HCT116 (cell line): ENCODE measurements around the gene PLPP2. TPM values are rescaled to one million over a fixed set of nuclear protein-coding genes. Genes with fewer than 3 reads are reported as not detected.

Experiments
- ATAC-seq: fragments of 200-7000 bp; cut with Tn5 transposase; 2 replicates; pipeline ENCODE4 v1.9.1; 2020; ENCODE audit warnings: mild to moderate bottlenecking, moderate library complexity
- BruUV-seq: library from RNA; stranded (reverse); fragments of 400-500 nt; replicated peaks from 2 replicates; lab custom pipeline; 2021; lab: Mats Ljungman, UMichigan
- CTCF ChIA-PET: fragments of 300-600 bp; sonication (Branson Sonifier 250); formaldehyde crosslinking; loops from one replicate; lab custom pipeline; 2021; ENCODE audit warnings: antibody characterized with exemption; lab: Charles Lee
- POLR2A ChIA-PET: fragments of 300-600, 350-600 bp; sonication (Branson Sonifier 250); formaldehyde crosslinking; loops from one replicate; lab custom pipeline; 2021; ENCODE audit warnings: antibody characterized with exemption; lab: Charles Lee
- RAD21 ChIA-PET, 2 experiments: fragments of 300-600 bp; sonication (Branson Sonifier 250); formaldehyde crosslinking; loops; one replicate each; lab custom pipeline; 2023; ENCODE audit warnings: low total read pairs in 2 of 2; ENCODE audit not compliant: uncharacterized antibody in 2 of 2, unreplicated experiment in 2 of 2, low non-redundant PET in 1 of 2; lab: Charles Lee
- DNase-seq: peaks from one replicate; pipeline ENCODE4 v3.0.0-alpha.2; 2010; ENCODE audit warnings: low read depth, low spot score
- H2AFZ ChIP-seq: fragments of 200-600 bp; shearing (Covaris generic), sonication (generic); 2 replicates; pipeline ENCODE4 v1.6.1; 2017; ENCODE audit warnings: low read depth, mixed run types, mixed read lengths, antibody characterized with exemption, low read length; ENCODE audit not compliant: poor library complexity, severe bottlenecking
- H3K27ac ChIP-seq: 2 replicates; pipeline ENCODE4 v1.5.1; 2012; ENCODE audit warnings: low read depth, low read length
- H3K27me3 ChIP-seq: fragments of 200-600 bp; sonication (generic); 2 replicates; pipeline ENCODE4 v1.6.1; 2016; ENCODE audit warnings: mixed run types, low read length, mixed read lengths; ENCODE audit not compliant: insufficient read depth
- H3K36me3 ChIP-seq, 2 experiments: fragments of 200-500 bp in 1 of 2; fragments of 200-600 bp in 1 of 2; sonication (Bioruptor generic) in 1 of 2; sonication (generic) in 1 of 2; 2 replicates each; pipeline versions ENCODE4 v1.5.1 to v1.6.1; 2014 to 2016; ENCODE audit warnings: low read length in 2 of 2, inconsistent platforms in 1 of 2, mixed read lengths in 1 of 2, mixed run types in 1 of 2; ENCODE audit not compliant: insufficient read depth in 2 of 2, control insufficient read depth in 1 of 2
- H3K4me1 ChIP-seq, 2 experiments: fragments of 200-600 bp in 1 of 2; sonication (generic) in 1 of 2; 2 replicates each; pipeline versions ENCODE4 v1.5.1 to v1.6.1; 2012 to 2017; ENCODE audit warnings: low read length in 2 of 2, inconsistent platforms in 1 of 2, mild to moderate bottlenecking in 1 of 2, mixed read lengths in 1 of 2, mixed run types in 1 of 2, moderate library complexity in 1 of 2; ENCODE audit not compliant: insufficient read depth in 2 of 2, control insufficient read depth in 1 of 2
- H3K4me2 ChIP-seq: fragments of 200-600 bp; sonication (generic); 2 replicates; pipeline ENCODE4 v1.6.1; 2017; ENCODE audit warnings: mixed run types, low read length, mixed read lengths
- H3K4me3 ChIP-seq, 2 experiments: fragments of 200-600 bp in 1 of 2; sonication (generic) in 1 of 2; replicated peaks in 1 of 2; 2 replicates each; pipeline ENCODE4 v1.5.1; 2011 to 2016; ENCODE audit warnings: low read length in 2 of 2, control low read depth in 1 of 2, low read depth in 1 of 2, mild to moderate bottlenecking in 1 of 2, mixed read lengths in 1 of 2, mixed run types in 1 of 2
- H3K79me2 ChIP-seq: fragments of 200-600 bp; sonication (generic); 2 replicates; pipeline ENCODE4 v1.6.1; 2017; ENCODE audit warnings: mild to moderate bottlenecking, mixed run types, low read length, moderate library complexity, mixed read lengths; ENCODE audit not compliant: insufficient read depth
- H3K9ac ChIP-seq: fragments of 200-600 bp; sonication (generic); 2 replicates; pipeline ENCODE4 v1.6.1; 2016; ENCODE audit warnings: low read length, mixed read lengths
- H3K9me2 ChIP-seq: fragments of 200-600 bp; sonication (generic), shearing (Covaris generic); 2 replicates; pipeline ENCODE4 v1.6.1; 2017; ENCODE audit warnings: mixed run types, mild to moderate bottlenecking, moderate library complexity; ENCODE audit not compliant: insufficient read depth
- H3K9me3 ChIP-seq, 2 experiments: fragments of 200-500 bp in 1 of 2; fragments of 200-600 bp in 1 of 2; sonication (Bioruptor generic) in 1 of 2; sonication (generic) in 1 of 2; 2 replicates each; pipeline ENCODE4 v1.6.1; 2014 to 2017; ENCODE audit warnings: low read length in 2 of 2, mixed read lengths in 2 of 2, inconsistent platforms in 1 of 2, low read depth in 1 of 2, mild to moderate bottlenecking in 1 of 2, mixed run types in 1 of 2, moderate library complexity in 1 of 2; ENCODE audit not compliant: control insufficient read depth in 1 of 2, insufficient read depth in 1 of 2
- H4K20me1 ChIP-seq: fragments of 200-600 bp; sonication (generic), shearing (Covaris generic); 2 replicates; pipeline ENCODE4 v1.6.1; 2017; ENCODE audit warnings: mixed run types, mild to moderate bottlenecking, moderate library complexity; ENCODE audit not compliant: insufficient read depth
- ATF3 ChIP-seq: IDR thresholded peaks from 2 replicates; pipeline ENCODE4 v1.6.1; 2012
- CBX3 ChIP-seq: IDR thresholded peaks from 2 replicates; pipeline ENCODE4 v1.6.1; 2012; ENCODE audit warnings: low read depth
- CEBPB ChIP-seq: IDR thresholded peaks from 2 replicates; pipeline ENCODE4 v1.6.1; 2012; ENCODE audit warnings: low read depth
- CTCF ChIP-seq, 3 experiments: fragments of 200-600 bp in 1 of 3; sonication (generic) in 1 of 3; IDR thresholded peaks in 2 of 3; conservative IDR thresholded peaks in 1 of 3; 2 replicates each; pipeline ENCODE4 v1.5.1; 2012 to 2017; ENCODE audit warnings: low read depth in 2 of 3, low read length in 2 of 3, antibody characterized with exemption in 1 of 3, borderline replicate concordance in 1 of 3, control low read depth in 1 of 3, mild to moderate bottlenecking in 1 of 3, mixed read lengths in 1 of 3, mixed run types in 1 of 3, moderate library complexity in 1 of 3; ENCODE audit not compliant: insufficient read depth in 1 of 3
- EGR1 ChIP-seq: IDR thresholded peaks from 2 replicates; pipeline ENCODE4 v1.6.1; 2012; ENCODE audit warnings: low read depth
- EZH2 ChIP-seq: fragments of 200-600 bp; sonication (generic); IDR thresholded peaks from 2 replicates; pipeline ENCODE4 v1.6.1; 2017; ENCODE audit warnings: antibody characterized with exemption, mixed run types
- EZH2phosphoT487 ChIP-seq: fragments of 200-600 bp; IDR thresholded peaks from 2 replicates; pipeline ENCODE4 v1.6.1; 2018; ENCODE audit warnings: antibody characterized with exemption, borderline replicate concordance
- FOSL1 ChIP-seq: IDR thresholded peaks from 2 replicates; pipeline ENCODE4 v1.6.1; 2012; ENCODE audit warnings: low read depth
- JUND ChIP-seq: IDR thresholded peaks from 2 replicates; pipeline ENCODE4 v1.6.1; 2012
- MAX ChIP-seq: IDR thresholded peaks from 2 replicates; pipeline ENCODE4 v1.6.1; 2012
- POLR2AphosphoS5 ChIP-seq: IDR thresholded peaks from 2 replicates; pipeline ENCODE4 v1.6.1; 2011; ENCODE audit warnings: mild to moderate bottlenecking, low read depth, low read length, moderate library complexity
- RAD21 ChIP-seq: IDR thresholded peaks from 2 replicates; pipeline ENCODE4 v1.6.1; 2012; ENCODE audit warnings: low read depth, mild to moderate bottlenecking
- REST ChIP-seq: IDR thresholded peaks from 2 replicates; pipeline ENCODE4 v1.6.1; 2012; ENCODE audit warnings: low read depth
- SIN3A ChIP-seq: IDR thresholded peaks from 2 replicates; pipeline ENCODE4 v1.6.1; 2012; ENCODE audit warnings: low read depth
- TCF7L2 ChIP-seq: IDR thresholded peaks from 2 replicates; pipeline ENCODE4 v1.7.0; 2011; ENCODE audit warnings: borderline replicate concordance, inconsistent platforms; ENCODE audit not compliant: insufficient read depth, insufficient read length; ENCODE audit errors: extremely low read depth
- ZBTB33 ChIP-seq: IDR thresholded peaks from 2 replicates; pipeline ENCODE4 v1.6.1; 2011; ENCODE audit warnings: mild to moderate bottlenecking, low read length, moderate library complexity; ENCODE audit not compliant: insufficient replicate concordance; ENCODE audit errors: extremely low read depth
- ZFX ChIP-seq: fragments of 450-650 bp; IDR thresholded peaks from 2 replicates; pipeline ENCODE4 v1.6.1; 2017
- ZNF274 ChIP-seq: fragments of 200-500 bp; sonication (Bioruptor generic); IDR thresholded peaks from 2 replicates; pipeline ENCODE4 v1.6.1; 2014; ENCODE audit warnings: mild to moderate bottlenecking, low read depth, low read length, inconsistent platforms
- intact Hi-C: fragments of 100-400 bp; cut with micrococcal nuclease; formaldehyde crosslinking; loops from 2 replicates; pipeline ENCODE4 v1.10.0; 2022
- total RNA-seq: library from RNA; stranded (reverse); gene quantifications from one replicate; pipeline ENCODE4 v1.2.1, GENCODE V29; 2021; ENCODE audit not compliant: unreplicated experiment

Gene PLPP2
- total RNA-seq, 1 experiment from 2014 or later, result 128 TPM

GRCh38 chr19:318509-318774 is 27.2 kb upstream of the PLPP2 start:
- ChIA-PET POLR2A (no interaction called here), RAD21 (no interaction called here)
- Histone ChIP-seq H3K9me2 (no peaks in the 10 kb centered on the region), H3K4me1 (no peaks in the 10 kb centered on the region)
- no peak for DNase-seq
- TF ChIP-seq CEBPB (no peak), FOSL1 (no peak), TCF7L2 (no peak), EZH2phosphoT487 (no peak), CTCF (IDR thresholded peaks at IDR 0.05 in 2 of 3, conservative IDR thresholded peaks at IDR 0.05 in 1 of 3; ENCODE audit: borderline replicate concordance in 1 of 3, insufficient read depth in 1 of 3, low read depth in 2 of 3, low read length in 2 of 3) (no peak), JUND (no peak), ZFX (no peak), EGR1 (no peak), CBX3 (no peak), ZBTB33 (no peak), ZNF274 (no peak), EZH2 (no peak), MAX (no peak), REST (no peak), POLR2AphosphoS5 (no peak), SIN3A (no peak), RAD21 (no peak), ATF3 (no peak)
- TF ChIP-seq, all 23 proteins: peak for 0
- Histone ChIP-seq H3K36me3 (peaks cover 6 to 29% of the 10 kb centered on the region in 2 experiments; a peak in 3 of 4 replicates), H2AFZ (no peak overlapping the region), H3K27ac (no peak overlapping the region), H3K27me3 (no peaks in the 10 kb centered on the region), H3K9ac (no peak overlapping the region), H3K4me2 (no peak overlapping the region), H3K4me3 (no peak overlapping the region), H3K79me2 (peaks cover 20% of the 10 kb centered on the region), H3K9me3 (peaks cover 0 to 6% of the 10 kb centered on the region in 2 experiments; a peak in 1 of 4 replicates), H4K20me1 (no peaks in the 10 kb centered on the region)
- intact Hi-C loops, result no loop called here
- no TSS peak for BruUV-seq
- ATAC-seq, result no peak
- CTCF ChIA-PET, result no interaction called here
